PC-3 (cell line): ENCODE measurements around the gene OPALIN.

Source experiments
- CTCF ChIP-seq: fragments of 300-600 bp; sonication (generic); conservative IDR thresholded peaks from 2 replicates; pipeline ENCODE4 v1.5.1; 2017; ENCODE audit warnings: antibody characterized with exemption, low read depth, mild to moderate bottlenecking, low read length
- EZH2 ChIP-seq: fragments of 300-600 bp; sonication (generic); IDR thresholded peaks from one replicate; pipeline ENCODE4 v1.6.1; 2017; ENCODE audit warnings: antibody characterized with exemption, mild to moderate bottlenecking, low read length; ENCODE audit not compliant: unreplicated experiment

GRCh38 chr10:96319754-96320474 is 38.9 kb downstream of the OPALIN start:
- TF ChIP-seq EZH2 (no peak), CTCF (no peak)
